HepG2 (cell line): Measurements from ENCODE around the gene ACP2. TPM values are rescaled to one million over a fixed set of nuclear protein-coding genes. Genes with fewer than 3 reads are reported as not detected.

Experiments used
- ERF ChIP-seq: IDR thresholded peaks from 2 replicates; pipeline ENCODE4 v1.6.1; 2018; ENCODE audit warnings: missing biosample characterization, missing genetic modification reagents
- HDAC6 ChIP-seq: fragments of 200-600 bp; sonication (generic); IDR thresholded peaks from 2 replicates; pipeline ENCODE4 v1.7.0; 2017; ENCODE audit warnings: mild to moderate bottlenecking, antibody characterized with exemption, low read length, low read depth
- IKZF5 ChIP-seq: IDR thresholded peaks from 2 replicates; pipeline ENCODE4 v1.6.1; 2018; ENCODE audit warnings: missing genetic modification reagents, mild to moderate bottlenecking, missing compliant biosample characterization
- MEIS1 ChIP-seq: sonication (generic); formaldehyde crosslinking; IDR thresholded peaks from 2 replicates; pipeline ENCODE4 v1.9.0; 2021; ENCODE audit warnings: mild to moderate bottlenecking, missing genetic modification reagents, moderate library complexity, borderline replicate concordance
- MIER3 ChIP-seq: IDR thresholded peaks from 2 replicates; pipeline ENCODE4 v1.6.1; 2016; ENCODE audit warnings: missing compliant biosample characterization, borderline replicate concordance
- MXD1 ChIP-seq: sonication (generic); formaldehyde crosslinking; IDR thresholded peaks from 2 replicates; pipeline ENCODE4 v1.4.0; 2020; ENCODE audit warnings: mild to moderate bottlenecking, missing genetic modification reagents
- NPAS2 ChIP-seq: sonication (generic); formaldehyde crosslinking; IDR thresholded peaks from 2 replicates; pipeline ENCODE4 v1.8.0; 2022; ENCODE audit warnings: mild to moderate bottlenecking, missing genetic modification reagents, borderline replicate concordance
- RBM39 ChIP-seq: fragments of 200-400 bp; formaldehyde crosslinking; IDR thresholded peaks from one replicate; pipeline ENCODE4 v1.6.1; 2018; ENCODE audit warnings: antibody characterized with exemption, mild to moderate bottlenecking, low read depth, low read length; ENCODE audit not compliant: poor library complexity, severe bottlenecking
- SIX1 ChIP-seq: sonication (generic); formaldehyde crosslinking; IDR thresholded peaks from 2 replicates; pipeline ENCODE4 v1.4.0; 2020; ENCODE audit warnings: missing genetic modification reagents, borderline replicate concordance
- TCF7 ChIP-seq: sonication (generic); IDR thresholded peaks from 2 replicates; pipeline ENCODE4 v1.6.1; 2016; ENCODE audit warnings: antibody characterized with exemption, low read depth
- TCF7L2 ChIP-seq: IDR thresholded peaks from 2 replicates; pipeline ENCODE4 v1.6.1; 2011; ENCODE audit warnings: mild to moderate bottlenecking, low read depth, low read length, moderate library complexity
- TFDP1 ChIP-seq: IDR thresholded peaks from 2 replicates; pipeline ENCODE4 v1.6.1; 2016; ENCODE audit warnings: missing compliant biosample characterization, missing genetic modification reagents, borderline replicate concordance
- ZFP91 ChIP-seq: sonication (generic); formaldehyde crosslinking; IDR thresholded peaks from 2 replicates; pipeline ENCODE4 v1.9.0; 2022; ENCODE audit warnings: missing genetic modification reagents, mild to moderate bottlenecking, borderline replicate concordance
- ZMAT5 ChIP-seq: sonication (generic); formaldehyde crosslinking; IDR thresholded peaks from 2 replicates; pipeline ENCODE4 v1.5.0; 2020; ENCODE audit warnings: mild to moderate bottlenecking, low read depth, missing genetic modification reagents, borderline replicate concordance
- ZNF101 ChIP-seq: sonication (generic); formaldehyde crosslinking; IDR thresholded peaks from 2 replicates; pipeline ENCODE4 v1.4.0; 2020; ENCODE audit warnings: mild to moderate bottlenecking, low read depth, missing genetic modification reagents, borderline replicate concordance
- ZNF275 ChIP-seq: sonication (generic); formaldehyde crosslinking; IDR thresholded peaks from 2 replicates; pipeline ENCODE4 v1.8.0; 2022; ENCODE audit warnings: missing genetic modification reagents, mild to moderate bottlenecking, inconsistent platforms, borderline replicate concordance
- ZNF530 ChIP-seq: sonication (generic); formaldehyde crosslinking; IDR thresholded peaks from 2 replicates; pipeline ENCODE4 v1.5.0; 2020; ENCODE audit warnings: low read depth, mild to moderate bottlenecking, missing genetic modification reagents
- ZNF549 ChIP-seq: sonication (generic); formaldehyde crosslinking; IDR thresholded peaks from 2 replicates; pipeline ENCODE4 v1.5.0; 2020; ENCODE audit warnings: missing genetic modification reagents
- ZNF567 ChIP-seq: sonication (generic); formaldehyde crosslinking; IDR thresholded peaks from 2 replicates; pipeline ENCODE4 v1.8.1; 2023; ENCODE audit warnings: mild to moderate bottlenecking, missing genetic modification reagents, borderline replicate concordance
- ZNF749 ChIP-seq: sonication (generic); formaldehyde crosslinking; IDR thresholded peaks from 2 replicates; pipeline ENCODE4 v1.8.0; 2022; ENCODE audit warnings: mild to moderate bottlenecking, missing genetic modification reagents, moderate library complexity, borderline replicate concordance
- ZNF839 ChIP-seq: sonication (generic); formaldehyde crosslinking; IDR thresholded peaks from 2 replicates; pipeline ENCODE4 v1.4.0; 2020; ENCODE audit warnings: missing genetic modification reagents, mild to moderate bottlenecking, borderline replicate concordance
- polyA plus RNA-seq, 8 experiments: library from polyadenylated mRNA; depleted of rRNA in 3 of 8; stranded (reverse) in 7 of 8; unstranded in 1 of 8; fragments of >200 nt; fragmentation: Illumina TruSeq in 4 of 8; extraction: Trizol in 4 of 8; gene quantifications; 2 replicates each; pipeline versions ENCODE4 v1.2.1 to v1.2.3, GENCODE V29; 2011 to 2016; ENCODE audit warnings: low read depth in 4 of 8, missing spikeins in 1 of 8, mixed read lengths in 1 of 8; ENCODE audit not compliant: insufficient read depth in 1 of 8
- total RNA-seq, 5 experiments: library from RNA; depleted of rRNA; stranded (reverse); fragments of >200 nt; fragmentation: Illumina TruSeq; extraction: Trizol; gene quantifications; 2 replicates each; pipeline ENCODE4 v1.2.3, GENCODE V29; 2016; ENCODE audit warnings: low read depth in 1 of 5

The ACP2 gene
- total and polyA plus RNA-seq, 2 of the 13 experiments (the other 11 are each of a cell fraction or from before 2014, with no cell fraction given) = 17.7 to 20.2 TPM

- TF ChIP-seq MXD1 = peak; percentile 73
- TF ChIP-seq ZNF749 (CRISPR knock-in tag) = peak; percentile 91
- TF ChIP-seq MIER3 (CRISPR knock-in tag) = peak; percentile 96; the same call in 1 of the 2 replicates
- no peak for TF ChIP-seq TCF7
- TF ChIP-seq ZMAT5 (CRISPR knock-in tag) = no peak
- TF ChIP-seq NPAS2 (CRISPR knock-in tag) = no peak
- no peak for TF ChIP-seq TCF7L2
- TF ChIP-seq ZNF549 (CRISPR knock-in tag) = no peak
- peak; percentile 77 for TF ChIP-seq TFDP1 (CRISPR knock-in tag)
- peak; percentile 92 for TF ChIP-seq RBM39
- TF ChIP-seq ZNF530 (CRISPR knock-in tag) = no peak
- peak; percentile 72 for TF ChIP-seq MEIS1 (CRISPR knock-in tag)
- peak; percentile 93 for TF ChIP-seq IKZF5 (CRISPR knock-in tag)
- peak; percentile 84; the same call in 1 of the 2 replicates for TF ChIP-seq ZNF275 (CRISPR knock-in tag)
- no peak for TF ChIP-seq SIX1 (CRISPR knock-in tag)
- TF ChIP-seq ERF (CRISPR knock-in tag) = peak; percentile 96
- TF ChIP-seq HDAC6 = no peak
- peak; percentile 98 for TF ChIP-seq ZFP91 (CRISPR knock-in tag)
- TF ChIP-seq ZNF839 = 0 out of 2 replicates have a peak, but pooled peaks have one; percentile 71
- no peak for TF ChIP-seq ZNF101 (CRISPR knock-in tag)
- peak; percentile 48; the same call in 1 of the 2 replicates for TF ChIP-seq ZNF567 (CRISPR knock-in tag)
These were observed at the start of gene ACP2 (continued) for GRCh38 chr11:47248664-47249377.
